Daoy (cell line): ENCODE results near the gene ARPC5L. TPM values are rescaled to one million over a fixed set of nuclear protein-coding genes. Genes with fewer than 3 reads are reported as not detected.
A peak's percentile ranks its signal among the peaks of the same experiment; 100 is the strongest.
"Not testable (repeated sequence)": the region's sequence is repeated elsewhere in the genome, so short reads cannot be mapped to it uniquely, and the experiment has no call there.

Experiments used
- DNase-seq: peaks from one replicate; pipeline ENCODE4 v3.0.0-alpha.2; 2015; ENCODE audit warnings: low read depth
- total RNA-seq: library from RNA; depleted of rRNA; stranded (reverse); fragments of >200 nt; shearing (Covaris generic); gene quantifications from 2 replicates; pipeline ENCODE4 v1.2.3, GENCODE V29; 2014; rRNA removed

Gene ARPC5L
- 52.8 and 81.8 TPM in 2 replicates for total RNA-seq

DNA sequence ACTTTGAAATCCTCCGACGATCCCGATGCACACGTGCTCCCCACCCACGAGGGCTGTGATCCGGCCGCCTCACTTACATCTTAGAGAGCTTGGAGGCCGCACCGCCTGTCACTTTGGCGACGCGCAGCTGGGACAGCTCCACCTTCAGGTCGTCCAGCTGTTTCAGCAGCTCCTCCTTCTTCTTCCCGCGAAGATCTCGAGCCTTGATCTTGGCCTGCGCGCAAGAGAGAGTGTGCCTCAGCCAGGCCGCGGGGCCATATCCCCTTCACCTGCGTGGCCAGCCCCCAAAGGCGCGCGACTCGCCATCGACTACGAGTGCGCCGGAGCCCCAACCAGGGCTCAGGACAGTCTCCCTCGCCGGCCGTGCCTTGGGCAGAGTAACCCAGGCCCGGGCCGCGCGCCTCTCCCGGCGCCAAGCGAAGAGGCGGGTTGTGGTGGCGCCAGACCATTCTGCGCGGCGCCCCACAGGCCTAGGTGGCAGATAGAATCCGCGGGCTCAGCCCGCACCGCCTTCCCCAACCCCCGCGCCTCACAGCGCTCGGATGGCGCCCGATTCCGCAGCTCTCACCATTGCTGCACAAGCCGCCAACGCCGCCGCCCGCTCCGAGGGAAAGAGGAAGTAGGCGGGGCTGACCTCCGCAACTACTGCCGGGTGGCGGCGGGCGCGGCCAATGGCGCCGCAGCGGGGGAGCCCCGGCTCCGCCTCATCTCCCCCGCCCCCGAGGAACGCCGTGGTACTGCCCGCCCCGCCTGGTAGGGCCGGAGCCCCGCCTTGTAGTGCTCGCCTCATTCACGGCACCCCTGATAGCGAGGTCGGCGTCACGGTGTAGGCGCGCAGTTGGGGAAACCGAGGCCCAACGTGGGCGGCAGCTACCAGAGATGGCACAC is at the start of gene ARPC5L, which contains the start of gene RPL35:
TSS of gene ARPC5L (plus strand) at position 789 of the 888 bp plus-strand sequence. CDS start 7,161 bp downstream, outside the sequence.
TSS of gene RPL35 (minus strand) at position 616 of the 888 bp plus-strand sequence. CDS start at position 571, 45 bp downstream.
- peak; percentile 99 for DNase-seq

GRCh38 chr9:124812441-124812876 is 49.5 kb upstream of the ARPC5L start:
- peak; percentile 100 for DNase-seq

- peak; percentile 44 for DNase-seq
Observed at GRCh38 chr9:124813041-124813440, 48.9 kb upstream of the ARPC5L start.

DNA sequence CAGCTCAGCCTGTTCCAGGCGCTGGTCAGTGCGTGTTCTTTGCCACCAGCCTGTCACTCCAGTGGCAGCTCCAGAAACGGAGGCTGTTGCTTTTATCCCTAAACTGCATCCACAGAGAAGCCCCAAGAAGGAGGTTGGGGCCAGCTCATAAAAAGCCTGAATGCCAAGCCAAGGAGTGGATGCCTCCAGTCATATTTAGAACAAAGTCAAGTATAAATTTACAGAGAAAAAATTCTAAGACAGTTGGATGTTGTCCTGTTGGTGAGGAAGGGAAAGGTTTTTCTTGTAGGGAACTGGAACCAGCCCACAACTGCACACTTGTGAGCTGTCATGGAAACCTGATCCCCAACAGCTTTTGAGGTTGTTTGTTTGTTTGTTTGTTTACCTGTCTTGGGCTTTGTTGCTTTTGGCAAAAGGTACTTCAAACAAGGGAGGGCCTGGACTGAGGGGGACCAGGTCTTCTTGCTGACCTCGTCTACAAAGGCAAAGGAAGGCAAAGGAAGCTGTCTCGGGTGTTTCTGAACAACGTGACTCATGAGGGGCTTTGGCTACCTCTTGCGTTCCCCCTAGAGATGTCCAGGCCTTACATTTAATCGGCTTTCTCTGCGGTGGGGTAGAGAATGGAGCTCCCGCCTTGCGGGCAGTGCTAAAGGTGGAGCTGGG is 48.3 kb upstream of the ARPC5L start:
- peak; percentile 51 for DNase-seq

GRCh38 chr9:124814164-124814535 is 47.8 kb upstream of the ARPC5L start:
- no peak for DNase-seq

DNA sequence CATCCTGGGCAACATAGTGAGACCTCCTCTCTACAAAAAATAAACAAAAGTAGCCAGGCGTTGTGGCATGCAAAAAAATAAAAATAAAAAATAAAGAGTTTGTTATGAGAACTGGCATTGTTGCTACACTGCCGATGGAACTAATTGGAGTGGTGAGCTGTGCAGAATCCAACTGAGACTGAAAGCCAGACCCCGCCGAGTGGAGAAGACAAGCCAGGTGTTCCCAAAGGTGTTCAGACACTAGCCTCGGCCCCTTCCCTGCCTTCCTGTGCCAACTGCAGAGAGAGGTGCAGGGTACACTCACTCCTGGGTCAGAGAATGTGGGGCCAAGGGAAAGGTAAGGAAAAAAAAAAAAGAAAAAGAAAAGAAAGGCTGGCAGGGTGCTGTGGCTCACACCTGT is 46.3 kb upstream of the ARPC5L start:
- no peak for DNase-seq

GRCh38 chr9:124818431-124819281 is 43.3 kb upstream of the ARPC5L start:
- peak; percentile 89 for DNase-seq

DNA sequence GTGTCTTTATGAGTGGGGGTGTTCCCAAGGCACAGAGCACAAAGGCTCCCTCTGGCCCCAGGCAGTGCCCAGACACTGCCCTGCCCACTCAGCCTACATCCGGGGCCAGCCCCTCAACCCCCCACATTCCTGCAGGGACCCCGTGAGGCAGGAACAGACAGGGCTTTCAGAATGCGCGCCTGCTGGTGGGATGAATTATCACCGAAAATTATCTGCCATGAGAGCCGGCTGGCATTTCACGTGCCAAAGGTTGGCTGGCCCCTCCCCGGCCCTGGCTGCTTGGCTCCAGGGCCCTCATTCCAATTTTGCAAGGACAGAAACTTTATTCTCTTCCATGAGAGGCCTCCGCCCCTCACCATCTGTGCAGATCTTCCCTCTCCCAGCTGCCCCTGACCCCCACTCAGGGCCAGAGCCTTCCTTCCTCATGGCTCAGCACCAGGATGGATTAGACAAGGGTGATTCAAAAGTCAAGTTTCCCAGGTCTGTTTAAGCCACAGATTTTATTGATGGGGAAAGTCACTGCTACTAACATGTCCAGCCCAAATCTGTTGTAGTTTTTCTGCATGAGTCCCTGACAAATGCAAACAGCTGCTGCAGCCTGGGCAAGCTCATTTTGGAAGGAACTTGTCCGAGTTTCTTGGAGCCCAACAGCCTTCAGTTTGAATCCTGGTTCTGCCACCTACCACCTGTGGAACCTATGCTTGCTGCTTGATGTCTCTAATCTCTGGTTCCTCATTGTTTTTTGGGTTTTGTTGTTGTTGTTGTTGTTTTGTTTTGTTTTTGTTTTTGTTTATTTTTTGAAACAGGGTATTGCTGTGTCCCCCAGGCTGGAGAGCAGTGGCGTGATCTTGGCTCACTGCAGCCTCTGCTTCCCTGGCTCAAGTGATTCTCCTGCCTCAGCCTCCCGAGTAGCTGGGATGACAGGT is 41.0 kb upstream of the ARPC5L start:
- DNase-seq: no peak

DNA sequence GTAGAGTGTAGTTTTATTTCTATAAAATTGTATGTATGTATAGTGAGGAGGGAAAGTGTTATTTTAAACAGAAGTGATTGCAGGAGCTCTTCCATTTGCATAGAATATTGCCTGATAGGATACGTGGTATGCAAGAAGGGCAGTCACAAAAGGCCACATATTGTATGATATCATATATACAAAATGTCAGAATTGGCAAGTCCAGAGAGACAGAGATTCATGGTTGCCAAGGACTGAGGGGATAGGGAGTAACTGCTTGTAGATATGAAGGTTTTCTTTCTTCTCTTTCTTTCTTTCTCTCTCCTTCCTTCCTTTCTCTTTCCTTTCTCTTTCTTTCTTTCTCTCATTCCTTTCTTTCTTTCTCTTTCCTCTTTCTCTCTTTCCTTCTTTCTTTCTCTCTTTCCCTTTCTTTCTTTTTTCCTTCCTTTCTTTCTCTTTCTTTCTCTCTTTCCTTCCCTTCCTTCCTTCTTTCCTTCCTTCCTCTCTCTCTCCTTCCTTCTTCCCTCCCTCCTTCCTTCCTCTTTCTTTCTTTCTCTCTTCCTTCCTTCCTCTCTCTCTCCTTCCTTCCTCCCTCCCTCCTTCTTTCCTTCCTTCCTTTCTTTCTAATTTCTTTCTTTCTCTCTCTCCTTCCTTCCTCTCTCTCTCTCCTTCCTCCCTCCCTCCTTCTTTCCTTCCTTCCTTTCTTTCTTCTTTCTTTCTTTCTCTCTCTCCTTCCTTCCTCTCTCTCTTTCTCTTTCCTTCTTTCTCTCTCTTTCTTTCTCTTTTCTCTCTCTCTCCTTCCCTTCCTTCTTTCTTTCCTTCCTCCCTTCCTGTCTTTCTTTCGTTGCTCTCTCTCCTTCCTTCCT is 33.2 kb upstream of the ARPC5L start:
- no peak for DNase-seq

GRCh38 chr9:124829334-124829669 is 32.6 kb upstream of the ARPC5L start:
- no peak for DNase-seq

DNA sequence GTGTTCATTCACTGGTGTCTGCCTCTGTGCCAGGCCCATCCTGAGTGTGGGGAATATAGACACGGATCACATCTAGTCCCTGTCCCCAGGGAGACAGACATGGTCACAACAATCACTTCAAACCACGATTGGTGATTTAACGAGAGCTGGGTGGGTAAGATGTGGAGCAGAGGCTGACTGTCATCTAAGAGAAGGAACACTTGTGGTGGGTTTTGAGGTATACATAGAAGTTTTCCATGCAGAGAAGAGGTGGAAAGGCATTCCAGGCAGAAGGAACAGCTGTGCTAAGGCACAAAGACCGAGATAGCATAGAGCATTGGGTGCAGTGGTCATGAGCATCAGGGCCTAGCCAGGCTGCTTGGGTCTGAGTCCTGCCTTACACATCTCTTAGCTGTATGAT is 31.3 kb upstream of the ARPC5L start:
- no peak for DNase-seq

GRCh38 chr9:124831642-124832364 is 30.1 kb upstream of the ARPC5L start:
- no peak for DNase-seq

GRCh38 chr9:124834591-124834990 is 27.3 kb upstream of the ARPC5L start:
- DNase-seq: peak; percentile 94

DNA sequence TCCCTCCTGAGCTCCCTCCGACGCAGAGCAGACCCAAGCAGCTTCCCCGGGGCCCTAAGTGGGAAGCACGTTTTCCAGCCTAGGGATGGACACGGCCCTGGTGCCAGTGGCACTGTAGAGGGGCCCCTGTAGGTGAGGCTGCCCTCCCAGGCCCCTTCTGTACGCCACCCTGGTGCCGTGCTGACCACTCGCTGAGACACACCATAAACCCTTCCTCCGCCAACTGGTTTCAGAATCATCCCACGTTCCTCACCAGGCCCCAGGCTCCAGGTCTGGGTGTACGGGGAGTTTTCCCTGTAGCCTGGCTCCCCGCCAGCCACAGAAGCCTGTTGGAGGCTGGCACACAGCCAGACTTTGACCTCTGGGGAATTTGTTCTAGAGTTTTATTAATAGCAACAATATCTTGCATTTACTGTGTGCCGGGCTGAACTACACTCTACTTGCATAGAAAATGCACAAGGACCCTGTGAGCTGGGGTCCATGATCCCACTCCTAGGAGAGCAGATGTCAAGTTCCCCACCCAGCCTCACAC is 26.8 kb upstream of the ARPC5L start:
- DNase-seq: peak; percentile 77

DNA sequence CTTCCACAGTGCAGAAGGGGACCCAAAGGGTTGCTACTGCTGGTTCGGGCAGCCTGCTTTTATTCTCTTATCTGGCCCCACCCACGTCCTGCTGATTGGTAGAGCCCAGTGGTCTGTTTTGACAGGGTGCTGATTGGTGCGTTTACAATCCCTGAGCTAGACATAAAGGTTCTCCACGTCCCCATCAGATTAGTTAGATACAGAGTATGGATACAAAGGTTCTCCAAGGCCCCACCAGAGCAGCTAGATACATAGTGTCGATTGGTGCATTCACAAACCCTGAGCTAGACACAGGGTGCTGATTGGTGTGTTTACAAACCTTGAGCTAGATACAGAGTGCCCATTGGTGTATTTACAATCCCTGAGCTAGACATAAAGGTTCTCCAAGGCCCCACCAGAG is 23.8 kb upstream of the ARPC5L start:
- not testable (repeated sequence) for DNase-seq

GRCh38 chr9:124838567-124839275 is 23.2 kb upstream of the ARPC5L start:
- not testable (repeated sequence) for DNase-seq

DNA sequence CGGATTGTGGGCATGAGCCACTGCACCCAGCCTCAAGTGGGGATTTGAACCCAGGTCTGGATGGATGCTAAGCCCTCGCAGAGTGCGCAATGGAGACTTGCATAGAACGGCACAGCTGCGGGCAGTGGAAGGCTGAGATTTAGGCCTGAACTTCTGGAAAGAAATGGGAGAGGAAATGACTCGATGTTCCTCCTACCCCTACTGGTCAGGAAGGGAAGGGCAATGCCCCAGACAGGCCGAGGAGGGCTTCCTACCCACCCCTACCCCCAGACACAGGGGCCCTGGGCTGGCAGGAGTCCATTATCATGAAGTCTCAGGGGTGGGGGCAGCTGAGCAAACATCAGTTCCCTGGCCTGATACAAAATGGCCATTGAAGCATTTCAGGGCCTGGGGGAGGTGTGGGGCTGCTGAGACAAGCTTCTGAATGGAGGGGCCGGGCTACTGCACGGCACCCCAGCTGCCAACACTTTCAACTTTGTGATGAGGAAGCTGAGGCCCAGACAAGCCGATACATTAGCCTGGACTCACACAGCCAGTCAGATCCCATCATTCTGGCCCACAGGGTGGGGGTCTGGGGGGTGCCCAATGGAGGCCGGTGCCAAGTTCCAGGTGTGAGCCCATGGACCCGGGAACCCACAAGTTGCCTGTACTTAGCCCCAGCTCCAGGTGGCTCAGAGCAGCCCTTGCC is 22.2 kb upstream of the ARPC5L start:
- DNase-seq: peak; percentile 69
